PFSK-1 (cell line): ENCODE data around the gene CFAP61.

Source experiments
- FOXP2 ChIP-seq: optimal IDR thresholded peaks from 2 replicates; pipeline ENCODE3; 2011; ENCODE audit warnings: borderline replicate concordance, control low read depth, inconsistent platforms; ENCODE audit not compliant: insufficient read depth; ENCODE audit errors: extremely low read length, extremely low read depth
- POLR2AphosphoS5 ChIP-seq: IDR thresholded peaks from 2 replicates; pipeline ENCODE4 v1.6.1; 2012; ENCODE audit warnings: low read depth, mild to moderate bottlenecking, control low read depth, low read length, moderate library complexity
- SIN3A ChIP-seq: IDR thresholded peaks from 2 replicates; pipeline ENCODE4 v1.6.1; 2012; ENCODE audit warnings: mild to moderate bottlenecking, low read length, moderate library complexity, borderline replicate concordance; ENCODE audit not compliant: insufficient read depth
- TF ChIP-seq, protein P1 (sequence below), 2 experiments: IDR thresholded peaks; 2 replicates each; pipeline versions ENCODE4 v1.6.1 to v1.8.0; 2011 to 2012; ENCODE audit warnings: low read depth in 2 of 2, low read length in 2 of 2, control low read depth in 1 of 2, inconsistent platforms in 1 of 2, mild to moderate bottlenecking in 1 of 2, moderate library complexity in 1 of 2; ENCODE audit not compliant: insufficient read depth in 1 of 2

DNA sequence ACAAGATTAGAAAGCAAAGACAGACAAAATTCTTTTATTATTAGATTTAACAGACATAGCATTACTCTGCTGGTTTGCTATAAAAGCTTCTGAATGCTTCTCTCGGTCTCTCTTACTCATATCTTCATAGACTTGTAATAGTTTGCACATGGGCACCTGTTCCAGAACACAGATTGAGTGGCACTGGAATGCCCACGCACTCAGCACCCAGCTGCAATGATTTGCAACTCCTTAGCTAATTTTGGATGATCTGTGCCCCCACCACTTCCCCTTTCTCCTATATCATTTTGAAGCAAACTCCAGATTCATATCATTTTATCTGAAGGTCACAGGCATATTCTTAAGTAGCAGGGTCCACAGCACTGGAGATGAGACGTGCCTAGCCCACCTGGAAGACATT, 148.8 kb downstream of the CFAP61 start:
- TF ChIP-seq POLR2AphosphoS5 (no peak), SIN3A (no peak), FOXP2 (no peak)
- TF ChIP-seq, protein P1, sequence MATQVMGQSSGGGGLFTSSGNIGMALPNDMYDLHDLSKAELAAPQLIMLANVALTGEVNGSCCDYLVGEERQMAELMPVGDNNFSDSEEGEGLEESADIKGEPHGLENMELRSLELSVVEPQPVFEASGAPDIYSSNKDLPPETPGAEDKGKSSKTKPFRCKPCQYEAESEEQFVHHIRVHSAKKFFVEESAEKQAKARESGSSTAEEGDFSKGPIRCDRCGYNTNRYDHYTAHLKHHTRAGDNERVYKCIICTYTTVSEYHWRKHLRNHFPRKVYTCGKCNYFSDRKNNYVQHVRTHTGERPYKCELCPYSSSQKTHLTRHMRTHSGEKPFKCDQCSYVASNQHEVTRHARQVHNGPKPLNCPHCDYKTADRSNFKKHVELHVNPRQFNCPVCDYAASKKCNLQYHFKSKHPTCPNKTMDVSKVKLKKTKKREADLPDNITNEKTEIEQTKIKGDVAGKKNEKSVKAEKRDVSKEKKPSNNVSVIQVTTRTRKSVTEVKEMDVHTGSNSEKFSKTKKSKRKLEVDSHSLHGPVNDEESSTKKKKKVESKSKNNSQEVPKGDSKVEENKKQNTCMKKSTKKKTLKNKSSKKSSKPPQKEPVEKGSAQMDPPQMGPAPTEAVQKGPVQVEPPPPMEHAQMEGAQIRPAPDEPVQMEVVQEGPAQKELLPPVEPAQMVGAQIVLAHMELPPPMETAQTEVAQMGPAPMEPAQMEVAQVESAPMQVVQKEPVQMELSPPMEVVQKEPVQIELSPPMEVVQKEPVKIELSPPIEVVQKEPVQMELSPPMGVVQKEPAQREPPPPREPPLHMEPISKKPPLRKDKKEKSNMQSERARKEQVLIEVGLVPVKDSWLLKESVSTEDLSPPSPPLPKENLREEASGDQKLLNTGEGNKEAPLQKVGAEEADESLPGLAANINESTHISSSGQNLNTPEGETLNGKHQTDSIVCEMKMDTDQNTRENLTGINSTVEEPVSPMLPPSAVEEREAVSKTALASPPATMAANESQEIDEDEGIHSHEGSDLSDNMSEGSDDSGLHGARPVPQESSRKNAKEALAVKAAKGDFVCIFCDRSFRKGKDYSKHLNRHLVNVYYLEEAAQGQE (IDR thresholded peaks at IDR 0.05; ENCODE audit: insufficient read depth in 1 of 2, low read depth in 2 of 2, low read length in 2 of 2): no peak
